Fibroblast of lung (primary cell): ENCODE data around the gene DGKA.

Source experiments
- EZH2 ChIP-seq: IDR thresholded peaks from 2 replicates; pipeline ENCODE4 v1.5.1; 2012; ENCODE audit warnings: low read length, control low read depth, mild to moderate bottlenecking; ENCODE audit errors: missing control alignments
- TF ChIP-seq, protein P1 (sequence below), 2 donors: IDR thresholded peaks in 1 of 2; conservative IDR thresholded peaks in 1 of 2; 1 replicate in 1 of 2; 2 replicates in 1 of 2; pipeline ENCODE4 v1.5.1; 2011 to 2012; ENCODE audit warnings: low read length in 2 of 2, control low read depth in 1 of 2, inconsistent platforms in 1 of 2, low read depth in 1 of 2, mild to moderate bottlenecking in 1 of 2

DNA sequence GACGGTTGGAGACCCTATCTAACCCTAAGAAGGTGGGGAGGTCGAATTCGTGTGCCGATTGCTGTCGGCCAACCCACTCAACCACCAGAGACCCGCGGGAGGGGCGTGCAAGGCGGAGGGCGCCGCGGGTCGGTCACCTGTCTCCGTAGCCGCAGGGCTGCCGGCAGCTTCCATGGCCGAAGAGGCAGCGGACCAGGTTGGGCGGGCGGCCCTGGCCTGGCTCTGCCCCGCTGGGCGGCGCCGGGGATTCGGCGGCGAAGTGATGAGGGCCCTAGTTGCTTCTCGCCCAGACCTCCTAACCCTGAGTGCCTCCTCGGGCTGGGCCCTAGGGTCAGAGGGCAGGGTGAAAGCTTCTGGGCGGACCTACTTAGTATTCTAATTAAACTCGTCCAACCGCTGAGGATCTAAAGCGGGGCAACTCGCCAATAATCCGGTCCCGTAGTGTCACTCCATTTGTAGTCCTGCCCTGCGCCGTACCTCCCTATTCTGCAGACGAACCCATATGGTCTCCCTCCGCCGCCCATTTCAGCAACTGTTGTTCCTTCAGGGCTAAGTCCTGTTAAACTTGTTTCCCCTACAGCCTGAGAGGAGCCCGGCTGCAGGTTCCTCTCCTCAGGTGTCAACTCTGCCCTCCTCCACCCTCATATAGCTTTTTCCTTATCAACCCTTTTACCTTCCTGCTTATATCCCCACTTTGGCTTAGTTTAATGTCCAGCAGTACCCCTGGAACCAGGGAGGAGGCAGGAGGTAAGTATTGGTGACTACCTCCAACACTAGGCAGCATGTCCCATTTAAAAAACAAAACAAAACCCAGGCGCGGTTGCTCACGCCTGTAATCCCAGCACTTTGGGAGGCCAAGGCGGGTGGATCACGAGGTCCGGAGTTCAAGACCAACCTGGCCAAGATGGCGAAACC is 3.1 kb upstream of the DGKA start, which contains the start of gene PYM1:
- no peak for TF ChIP-seq EZH2
- TF ChIP-seq, protein P1, sequence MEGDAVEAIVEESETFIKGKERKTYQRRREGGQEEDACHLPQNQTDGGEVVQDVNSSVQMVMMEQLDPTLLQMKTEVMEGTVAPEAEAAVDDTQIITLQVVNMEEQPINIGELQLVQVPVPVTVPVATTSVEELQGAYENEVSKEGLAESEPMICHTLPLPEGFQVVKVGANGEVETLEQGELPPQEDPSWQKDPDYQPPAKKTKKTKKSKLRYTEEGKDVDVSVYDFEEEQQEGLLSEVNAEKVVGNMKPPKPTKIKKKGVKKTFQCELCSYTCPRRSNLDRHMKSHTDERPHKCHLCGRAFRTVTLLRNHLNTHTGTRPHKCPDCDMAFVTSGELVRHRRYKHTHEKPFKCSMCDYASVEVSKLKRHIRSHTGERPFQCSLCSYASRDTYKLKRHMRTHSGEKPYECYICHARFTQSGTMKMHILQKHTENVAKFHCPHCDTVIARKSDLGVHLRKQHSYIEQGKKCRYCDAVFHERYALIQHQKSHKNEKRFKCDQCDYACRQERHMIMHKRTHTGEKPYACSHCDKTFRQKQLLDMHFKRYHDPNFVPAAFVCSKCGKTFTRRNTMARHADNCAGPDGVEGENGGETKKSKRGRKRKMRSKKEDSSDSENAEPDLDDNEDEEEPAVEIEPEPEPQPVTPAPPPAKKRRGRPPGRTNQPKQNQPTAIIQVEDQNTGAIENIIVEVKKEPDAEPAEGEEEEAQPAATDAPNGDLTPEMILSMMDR (conservative IDR thresholded peaks at IDR 0.05 in 1 of 2, IDR thresholded peaks at IDR 0.05 in 1 of 2; ENCODE audit: low read depth in 1 of 2, low read length in 2 of 2) = no peak
